Stimulated activated CD8-positive, alpha-beta memory T cell treated with anti-CD3 and anti-CD28 coated beads, Interleukin-15, amount 100 ng/mL, for 24 hours (primary cell): Measurements from ENCODE around the gene CERS6.
"Not testable (repeated sequence)": the region's sequence is repeated elsewhere in the genome, so short reads cannot be mapped to it uniquely, and the experiment has no call there.

Experiments used
- DNase-seq: peaks from one replicate; pipeline ENCODE4 v3.0.0-alpha.2; 2020; ENCODE audit warnings: low read depth

CERS6 gene, protein sequence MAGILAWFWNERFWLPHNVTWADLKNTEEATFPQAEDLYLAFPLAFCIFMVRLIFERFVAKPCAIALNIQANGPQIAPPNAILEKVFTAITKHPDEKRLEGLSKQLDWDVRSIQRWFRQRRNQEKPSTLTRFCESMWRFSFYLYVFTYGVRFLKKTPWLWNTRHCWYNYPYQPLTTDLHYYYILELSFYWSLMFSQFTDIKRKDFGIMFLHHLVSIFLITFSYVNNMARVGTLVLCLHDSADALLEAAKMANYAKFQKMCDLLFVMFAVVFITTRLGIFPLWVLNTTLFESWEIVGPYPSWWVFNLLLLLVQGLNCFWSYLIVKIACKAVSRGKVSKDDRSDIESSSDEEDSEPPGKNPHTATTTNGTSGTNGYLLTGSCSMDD

GRCh38 chr2:168455645-168456520 lies at the start of gene CERS6:
Gene CERS6 (plus strand): TSS chr2:168456272. CDS start chr2:168456449, 177 bp downstream.
- peak; percentile 59 for DNase-seq

- not testable (repeated sequence) for DNase-seq
These were observed 43.8 kb upstream of the CERS6 start for GRCh38 chr2:168412301-168412700.

DNA sequence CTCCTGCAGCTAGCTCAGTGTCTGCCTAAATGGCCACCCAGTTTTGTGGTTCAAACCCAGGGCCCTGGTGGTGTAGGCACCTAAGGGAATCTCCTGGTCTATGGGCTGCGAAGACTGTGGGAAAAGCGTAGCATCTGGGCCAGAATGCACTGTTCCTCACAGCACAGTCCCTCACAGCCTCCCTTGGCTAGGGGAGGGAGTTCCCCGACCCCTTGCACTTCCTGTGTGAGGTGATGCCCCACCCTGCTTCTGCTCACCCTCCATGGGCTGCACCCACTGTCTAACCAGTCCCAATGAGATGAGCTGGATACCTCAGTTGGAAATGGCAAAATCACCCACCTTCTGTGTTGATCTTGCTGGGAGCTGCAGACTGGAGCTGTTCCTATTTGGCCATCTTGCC lies 43.0 kb upstream of the CERS6 start:
- not testable (repeated sequence) for DNase-seq

DNA sequence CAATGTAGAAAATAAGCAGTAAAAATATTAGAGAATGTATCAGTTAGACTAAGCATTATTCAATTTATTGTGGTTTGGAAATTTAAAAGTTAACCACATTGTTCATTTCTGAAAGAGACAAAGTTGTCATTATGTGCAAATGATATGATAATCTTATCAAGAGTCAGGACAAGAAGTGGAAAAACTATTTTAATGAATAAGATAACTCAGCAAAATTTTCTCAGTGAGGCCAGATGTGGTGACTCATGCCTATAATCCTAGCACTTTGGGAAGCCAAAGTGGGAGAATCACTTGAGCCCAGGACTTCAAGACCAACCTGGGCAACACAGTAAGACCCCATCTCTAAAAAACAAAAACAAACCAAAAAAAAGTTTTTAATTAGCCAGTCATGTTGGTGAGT lies 39.5 kb upstream of the CERS6 start:
- DNase-seq = no peak

- DNase-seq = no peak
These were observed 33.5 kb upstream of the CERS6 start for GRCh38 chr2:168422584-168422983.

- no peak for DNase-seq
These were observed 31.7 kb upstream of the CERS6 start for GRCh38 chr2:168424112-168424951.

DNA sequence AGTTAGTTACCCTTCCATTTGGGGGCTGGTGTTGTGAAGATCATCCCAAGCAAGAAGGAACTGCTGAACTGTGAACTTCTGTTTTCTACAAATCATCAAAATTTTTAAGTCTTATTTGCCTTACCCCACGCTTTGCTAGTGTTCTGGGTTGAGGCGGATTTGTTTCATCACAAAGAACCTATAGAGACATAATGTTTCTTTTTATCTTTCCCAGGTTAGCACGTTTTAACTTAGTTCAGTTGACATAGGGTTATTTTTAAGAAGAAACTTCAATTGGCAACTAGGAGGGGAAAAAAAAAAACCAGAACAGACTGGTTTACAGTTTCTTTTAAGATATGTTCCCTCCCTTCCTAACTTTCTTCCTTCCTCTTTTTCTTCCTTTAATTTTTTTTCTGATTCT lies 31.1 kb upstream of the CERS6 start:
- no peak for DNase-seq

- no peak for DNase-seq
These were observed 29.2 kb upstream of the CERS6 start for GRCh38 chr2:168426861-168427260.

- no peak for DNase-seq
These were observed 28.6 kb upstream of the CERS6 start for GRCh38 chr2:168427451-168427850.

- DNase-seq = no peak
These were observed 27.6 kb upstream of the CERS6 start for GRCh38 chr2:168428431-168428830.

GRCh38 chr2:168429988-168430387 lies 26.1 kb upstream of the CERS6 start:
- no peak for DNase-seq

GRCh38 chr2:168430431-168430830 lies 25.6 kb upstream of the CERS6 start:
- no peak for DNase-seq

GRCh38 chr2:168431301-168432024 lies 24.6 kb upstream of the CERS6 start:
- no peak for DNase-seq

DNA sequence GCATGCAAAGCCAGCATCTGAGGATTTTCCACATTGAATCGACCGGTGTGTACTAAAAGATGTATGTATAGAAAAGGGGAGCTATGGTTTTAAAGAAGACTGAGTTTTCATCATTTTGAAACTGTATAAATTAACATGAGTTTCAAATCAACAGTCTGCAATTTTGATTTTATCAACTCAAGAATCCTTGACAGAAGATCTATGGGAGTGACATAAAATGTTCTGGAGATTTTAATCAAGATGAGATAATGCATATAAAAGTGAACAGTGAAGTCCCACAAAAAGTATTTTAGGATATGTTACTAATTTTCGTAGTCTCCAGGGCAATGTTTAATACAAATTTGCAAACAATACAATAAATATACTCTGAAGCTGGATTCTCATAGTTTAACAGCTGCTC lies 24.0 kb upstream of the CERS6 start:
- no peak for DNase-seq

GRCh38 chr2:168432565-168433186 lies 23.4 kb upstream of the CERS6 start:
- no peak for DNase-seq

GRCh38 chr2:168433527-168433926 lies 22.5 kb upstream of the CERS6 start:
- DNase-seq = no peak

- DNase-seq = no peak
These were observed 21.9 kb upstream of the CERS6 start for GRCh38 chr2:168434146-168434545.

GRCh38 chr2:168436840-168437239 lies 19.2 kb upstream of the CERS6 start:
- no peak for DNase-seq

- no peak for DNase-seq
These were observed 17.5 kb upstream of the CERS6 start for GRCh38 chr2:168438553-168438952.

DNA sequence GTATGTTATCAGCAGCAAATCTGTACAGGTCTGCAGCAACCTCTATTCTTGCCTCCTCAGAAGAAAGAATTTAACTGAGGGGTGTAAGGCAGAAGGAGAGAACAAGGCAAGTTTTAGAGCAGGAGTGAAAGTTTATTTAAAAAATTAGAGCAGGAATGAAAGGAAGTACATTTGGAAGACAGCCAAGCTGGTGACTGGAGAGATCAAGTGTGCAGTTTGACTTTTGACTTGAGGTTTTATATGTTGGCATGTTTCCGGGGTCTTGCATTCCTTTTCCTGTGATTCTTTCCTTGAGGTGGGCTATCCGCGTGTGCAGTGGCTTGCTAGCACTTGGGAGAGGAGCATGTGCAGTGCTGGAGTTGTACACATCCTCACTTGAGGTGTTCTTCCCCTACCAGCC lies 16.5 kb upstream of the CERS6 start:
- DNase-seq = no peak

DNA sequence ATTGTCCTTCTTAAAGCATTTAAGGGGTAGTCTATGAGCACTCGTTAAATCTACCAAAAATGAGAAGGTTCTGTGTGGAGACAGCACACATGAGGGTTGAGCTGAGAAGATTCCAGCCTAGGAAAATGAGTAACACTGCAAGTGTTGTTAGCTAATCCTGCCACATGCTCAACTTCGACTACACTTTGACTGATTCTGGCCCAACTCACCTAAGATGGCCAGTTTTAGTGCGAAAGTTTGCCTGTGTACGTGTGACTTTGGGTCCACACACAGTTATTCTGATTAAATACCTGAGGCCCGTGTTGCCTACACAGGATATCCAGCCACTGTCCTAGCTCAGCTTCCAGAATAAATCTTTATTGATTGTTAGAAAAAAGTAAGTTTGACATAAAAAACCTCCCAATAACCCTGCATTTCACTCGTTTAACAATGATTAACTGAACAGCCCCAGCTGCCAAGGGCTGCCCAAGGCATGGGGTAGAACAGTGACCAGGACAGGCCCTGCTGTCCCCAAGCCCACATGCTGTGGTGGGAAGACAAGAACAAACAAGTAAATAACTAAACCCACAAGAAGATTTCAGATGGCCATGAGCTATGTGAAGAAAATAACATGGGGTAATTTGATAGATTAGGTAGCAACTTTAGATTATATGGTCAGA lies 14.7 kb upstream of the CERS6 start:
- DNase-seq = no peak
